AG10803 (cell line): ENCODE results near the gene YWHAH.

Experiments used
- DNase-seq: peaks from one replicate; pipeline ENCODE4 v3.0.0; 2010; ENCODE audit warnings: low read depth
- H3K4me3 ChIP-seq: 2 replicates; pipeline ENCODE4 v1.5.1; 2011; ENCODE audit warnings: mild to moderate bottlenecking, low read length, control low read depth
- CTCF ChIP-seq: conservative IDR thresholded peaks from 2 replicates; pipeline ENCODE4 v1.5.1; 2011; ENCODE audit warnings: mild to moderate bottlenecking, low read length, control low read depth, inconsistent platforms

Gene YWHAH

DNA sequence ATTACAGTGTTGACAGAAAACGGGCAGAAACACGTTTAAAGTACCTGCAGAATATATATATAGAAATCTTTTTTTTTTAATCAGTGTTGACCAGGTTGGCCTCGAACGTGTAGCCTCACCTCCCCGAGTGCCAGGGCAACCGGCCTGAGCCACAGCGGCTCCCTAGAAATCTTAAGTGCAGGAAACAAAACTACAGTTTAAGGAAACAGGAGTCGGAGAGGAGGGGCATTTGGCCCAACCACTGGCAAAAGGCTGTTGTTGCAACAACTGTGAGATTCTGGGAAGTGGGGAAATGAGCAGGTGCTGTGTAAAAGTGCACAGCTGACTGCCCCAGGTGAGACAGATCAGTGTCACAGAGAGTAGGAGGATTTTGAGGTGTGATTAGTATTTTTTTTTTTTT is 3.7 kb downstream of the YWHAH start:
- no peak overlapping the region for H3K4me3 ChIP-seq
- no peak for TF ChIP-seq CTCF
- DNase-seq: no peak

DNA sequence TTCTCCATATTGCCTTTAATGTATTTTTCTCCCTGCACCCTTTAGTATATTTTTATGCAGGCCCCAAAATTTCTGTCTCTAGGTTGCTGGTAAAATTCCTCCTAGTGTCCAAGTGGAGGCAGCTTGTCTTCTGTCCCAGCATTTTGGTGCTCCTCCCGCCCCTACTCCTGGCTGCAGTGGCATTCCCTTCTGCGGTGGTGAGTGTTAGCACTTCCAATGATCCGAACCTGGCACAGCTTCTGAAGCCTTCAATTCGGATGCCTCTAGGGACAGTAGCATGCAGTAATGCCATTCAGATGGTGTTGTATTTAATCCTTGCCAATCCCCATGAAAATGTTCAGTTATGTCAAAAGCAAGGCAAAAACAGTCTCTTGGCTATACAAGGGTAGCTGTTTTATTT is 5.9 kb downstream of the YWHAH start:
- DNase-seq: peak; percentile 69
- TF ChIP-seq CTCF: 0 out of 2 replicates have a peak, but pooled peaks have one; percentile 12

GRCh38 chr22:31951194-31952093 is 7.1 kb downstream of the YWHAH start:
- no peak for DNase-seq
- TF ChIP-seq CTCF: no peak
- no peak overlapping the region for H3K4me3 ChIP-seq

More for the DNA sequence above, 5.9 kb downstream of the YWHAH start:
- no peak overlapping the region for H3K4me3 ChIP-seq

DNA sequence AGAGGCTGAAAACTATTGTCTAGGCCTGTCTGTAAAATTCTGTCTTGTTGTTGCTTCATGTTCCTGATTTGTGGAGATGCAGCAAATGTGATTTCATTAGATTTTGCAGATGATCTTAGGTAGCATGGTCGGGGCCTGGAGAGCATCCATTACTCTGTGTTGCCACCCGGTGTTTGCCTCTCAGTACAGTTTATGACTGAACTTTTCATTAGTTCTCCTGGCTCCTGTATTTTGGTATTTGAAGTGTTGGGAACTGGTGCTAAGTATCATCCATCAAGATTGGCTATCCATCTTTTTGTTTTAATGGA is 7.7 kb downstream of the YWHAH start:
- H3K4me3 ChIP-seq: no peak overlapping the region
- TF ChIP-seq CTCF: peak; percentile 25
- peak; percentile 18 for DNase-seq

- no peak overlapping the region for H3K4me3 ChIP-seq
- DNase-seq: peak; percentile 87
- TF ChIP-seq CTCF: no peak
Observed at GRCh38 chr22:31952472-31952871, 8.1 kb downstream of the YWHAH start.

DNA sequence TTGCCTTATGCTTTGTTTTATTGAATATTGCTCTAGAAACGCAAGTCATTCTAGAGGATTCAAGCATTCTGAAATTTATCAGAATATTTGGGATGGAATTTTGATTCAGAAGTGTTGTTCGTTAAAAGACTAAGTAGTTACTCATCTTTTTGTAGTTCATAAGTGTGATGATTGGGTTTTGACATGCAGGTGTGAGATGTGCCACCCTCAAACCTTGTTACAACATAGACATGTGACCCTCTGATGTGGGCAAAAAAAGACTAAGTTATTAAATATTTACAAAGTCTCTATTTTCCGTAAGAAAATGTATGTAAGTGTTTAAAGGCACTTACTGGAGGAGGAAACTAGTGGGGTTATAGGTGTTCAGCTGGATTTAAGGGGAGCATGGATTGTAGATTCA is 8.9 kb downstream of the YWHAH start:
- DNase-seq: no peak
- H3K4me3 ChIP-seq: no peak overlapping the region
- no peak for TF ChIP-seq CTCF
